Stimulated activated CD8-positive, alpha-beta memory T cell treated with anti-CD3 and anti-CD28 coated beads, Interleukin-12 subunit alpha, Interleukin-12 subunit beta, amount 100 ng/mL, for 24 hours (primary cell): ENCODE measurements around the gene CDH23.

ENCODE experiments used
- DNase-seq: peaks from one replicate; pipeline ENCODE4 v3.0.0-alpha.2; 2020; ENCODE audit errors: extremely low read depth

Gene CDH23

GRCh38 chr10:71742301-71743088 lies 345.8 kb downstream of the CDH23 start:
- DNase-seq, result no peak

DNA sequence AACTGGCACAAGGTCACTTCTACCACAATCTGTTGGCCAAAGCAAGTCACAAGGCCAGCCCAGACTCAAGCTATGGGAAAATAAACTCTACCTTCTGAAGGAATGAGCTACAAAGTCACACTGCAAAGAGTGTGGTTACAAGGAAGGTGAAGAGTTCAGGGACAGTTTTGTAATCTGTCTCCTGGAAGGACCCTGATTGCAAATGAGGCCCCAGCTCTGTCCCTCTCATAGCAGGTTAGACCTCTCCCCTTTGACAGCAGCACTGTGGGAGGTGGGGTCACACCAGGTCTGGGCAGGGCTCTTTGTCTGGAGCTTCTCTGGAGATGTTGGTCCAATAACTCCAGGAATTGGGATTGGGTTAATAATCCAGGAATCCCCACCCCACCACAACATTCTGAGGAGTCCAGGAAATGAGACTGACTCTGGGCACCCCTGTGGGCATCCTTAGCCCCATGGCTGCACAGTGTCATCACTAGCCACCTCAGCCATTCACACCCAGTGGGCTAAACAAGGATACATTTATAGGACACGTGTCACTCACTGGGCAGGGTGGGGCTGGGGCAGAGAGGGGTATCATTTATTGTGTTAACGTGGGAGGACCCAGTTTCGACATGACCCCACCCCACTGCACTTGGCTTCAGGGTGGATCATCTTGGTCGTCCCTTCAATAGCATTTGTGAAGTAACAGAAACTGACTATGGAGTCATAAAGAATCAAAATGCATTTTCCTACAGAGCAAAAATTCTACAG lies 346.5 kb downstream of the CDH23 start:
- no peak for DNase-seq

- no peak for DNase-seq
Observed at GRCh38 chr10:71743866-71744265, 347.1 kb downstream of the CDH23 start.

DNA sequence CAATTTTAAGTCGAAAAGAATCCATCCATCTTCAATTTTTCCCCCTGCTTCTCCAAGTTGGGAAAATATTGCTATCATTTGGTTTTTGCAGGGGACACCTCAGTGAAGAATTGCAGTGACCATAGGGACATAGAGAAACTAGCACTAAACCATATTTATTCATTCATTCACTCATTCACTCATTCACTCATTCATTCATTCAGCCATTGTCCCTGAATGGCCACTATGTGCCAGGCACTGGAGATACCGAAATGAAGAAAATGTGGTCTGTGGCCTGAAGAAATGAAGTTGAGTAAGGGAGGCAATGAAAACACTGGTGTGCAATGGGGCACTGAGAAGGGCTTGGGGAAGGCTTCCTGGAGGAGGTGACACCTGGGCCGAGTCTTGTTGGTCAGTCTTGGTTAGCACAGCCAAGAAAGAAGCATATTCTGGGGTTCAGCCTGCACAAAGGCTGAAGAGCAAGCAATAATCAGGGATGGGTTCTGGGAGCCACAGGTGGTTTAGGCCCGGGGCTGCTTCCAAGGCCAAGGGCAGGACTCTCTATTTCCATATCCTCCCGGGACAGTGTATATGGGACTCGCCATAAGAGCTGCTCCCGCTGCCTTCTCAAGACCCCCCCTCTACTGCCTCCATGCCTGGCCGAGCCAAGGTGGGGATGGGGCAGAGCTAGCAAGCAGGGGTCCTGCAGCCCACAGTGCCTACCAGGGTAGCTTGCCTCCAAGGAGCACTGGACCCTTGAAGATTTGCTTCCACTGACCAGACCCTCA lies 348.4 kb downstream of the CDH23 start:
- DNase-seq, result no peak

- DNase-seq, result no peak
Observed at GRCh38 chr10:71745664-71746250, 349.0 kb downstream of the CDH23 start.

- no peak for DNase-seq
Observed at GRCh38 chr10:71746344-71747037, 349.8 kb downstream of the CDH23 start.

DNA sequence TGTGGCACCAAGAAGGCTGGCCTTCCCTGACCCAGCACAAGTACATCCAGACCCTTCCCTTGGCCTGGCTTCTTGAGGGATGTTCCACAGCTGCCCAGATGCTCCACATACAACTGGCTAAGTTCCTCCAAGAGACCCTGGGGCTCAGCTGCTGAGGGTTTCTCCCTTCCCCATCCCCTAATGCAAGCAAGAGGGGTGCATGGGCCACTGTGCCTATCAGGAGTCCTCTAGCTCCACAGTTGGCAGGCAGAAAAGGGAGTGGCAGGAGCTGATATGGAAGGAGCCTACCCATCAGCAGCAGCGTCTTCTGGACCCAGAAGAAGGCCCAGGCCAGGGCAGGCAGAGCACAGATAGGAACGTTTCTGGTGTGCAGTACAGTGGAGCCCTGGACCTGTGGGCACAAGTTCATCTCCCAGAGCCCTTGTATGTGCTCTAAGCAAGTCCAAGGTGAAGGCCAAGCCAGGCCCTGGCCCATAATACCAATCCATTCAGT lies 350.4 kb downstream of the CDH23 start:
- DNase-seq, result no peak

DNA sequence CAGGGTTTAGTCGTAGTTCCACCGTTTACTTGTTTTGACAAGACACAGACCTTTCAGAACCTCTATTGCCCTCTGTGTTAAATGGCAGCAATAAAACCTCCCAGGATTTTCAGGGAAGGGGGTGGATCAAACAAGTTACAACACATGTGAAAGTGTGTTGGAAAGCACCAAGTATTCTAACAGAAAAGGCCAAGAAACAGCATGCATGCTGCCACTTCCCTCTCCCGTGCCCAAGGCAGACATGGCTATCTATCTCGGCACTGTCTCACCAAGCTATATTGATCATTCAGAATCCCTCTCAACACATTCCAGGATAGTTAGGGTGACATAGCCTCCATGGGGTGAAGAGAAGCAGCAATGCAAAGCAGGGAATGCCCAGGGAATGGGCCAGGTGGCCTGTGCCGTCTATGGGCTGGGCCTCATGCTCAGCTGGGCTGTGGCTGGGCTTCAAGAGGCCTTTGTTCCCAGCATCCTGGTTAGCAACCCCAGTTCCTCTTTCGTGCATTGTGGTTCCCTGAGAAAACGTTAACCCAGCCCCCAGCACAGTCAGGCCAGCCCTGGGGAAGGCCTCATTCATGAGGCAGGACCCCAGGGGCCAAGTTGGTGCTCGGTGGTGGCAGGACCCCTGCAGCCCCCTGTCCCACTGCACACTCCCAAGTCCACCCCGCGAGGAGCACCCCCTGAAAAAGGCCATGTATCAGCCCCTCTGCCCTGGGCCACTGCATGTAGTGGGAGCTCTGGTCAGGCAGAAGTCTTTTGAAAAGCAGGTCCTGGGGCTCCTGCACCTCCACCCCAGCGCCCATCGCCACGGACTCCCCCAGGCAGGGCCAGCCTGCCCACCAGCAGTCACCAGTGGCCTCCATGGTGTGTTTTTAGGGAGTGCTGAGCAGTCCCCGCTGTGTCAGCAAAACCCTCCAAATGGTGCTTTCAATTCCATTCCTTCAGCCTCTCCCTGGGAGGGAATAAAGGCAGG lies 351.1 kb downstream of the CDH23 start:
- DNase-seq, result no peak

GRCh38 chr10:71748671-71749191 lies 352.0 kb downstream of the CDH23 start:
- DNase-seq, result peak; percentile 20

- DNase-seq, result no peak
Observed at GRCh38 chr10:71749396-71749795, 352.7 kb downstream of the CDH23 start.

GRCh38 chr10:71750124-71750841 lies 353.6 kb downstream of the CDH23 start:
- DNase-seq, result no peak

DNA sequence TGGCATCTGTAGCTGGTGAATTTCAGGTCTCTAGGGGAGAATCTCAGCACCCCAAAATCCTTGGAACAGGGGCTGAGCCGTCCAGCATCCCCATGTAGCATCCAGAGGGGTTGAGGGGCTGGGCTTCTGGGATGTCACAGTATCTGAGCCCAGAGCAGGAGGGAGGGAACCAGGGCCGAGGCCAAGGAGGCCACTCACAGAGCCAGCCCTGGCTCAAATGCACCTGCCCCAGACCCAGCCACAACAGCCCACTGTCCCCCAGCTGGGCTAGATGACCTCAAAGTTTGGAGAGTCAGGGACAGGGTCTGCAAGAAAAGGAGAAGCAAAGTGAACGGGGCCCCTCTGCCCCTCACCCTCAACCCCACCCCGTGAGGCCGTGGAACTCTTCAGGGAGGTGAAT lies 354.3 kb downstream of the CDH23 start:
- DNase-seq, result no peak

- DNase-seq, result no peak
Observed at GRCh38 chr10:71751515-71752224, 354.9 kb downstream of the CDH23 start.

GRCh38 chr10:71752391-71753090 lies 355.8 kb downstream of the CDH23 start:
- no peak for DNase-seq

GRCh38 chr10:71753091-71753959 lies 356.6 kb downstream of the CDH23 start:
- DNase-seq, result no peak

DNA sequence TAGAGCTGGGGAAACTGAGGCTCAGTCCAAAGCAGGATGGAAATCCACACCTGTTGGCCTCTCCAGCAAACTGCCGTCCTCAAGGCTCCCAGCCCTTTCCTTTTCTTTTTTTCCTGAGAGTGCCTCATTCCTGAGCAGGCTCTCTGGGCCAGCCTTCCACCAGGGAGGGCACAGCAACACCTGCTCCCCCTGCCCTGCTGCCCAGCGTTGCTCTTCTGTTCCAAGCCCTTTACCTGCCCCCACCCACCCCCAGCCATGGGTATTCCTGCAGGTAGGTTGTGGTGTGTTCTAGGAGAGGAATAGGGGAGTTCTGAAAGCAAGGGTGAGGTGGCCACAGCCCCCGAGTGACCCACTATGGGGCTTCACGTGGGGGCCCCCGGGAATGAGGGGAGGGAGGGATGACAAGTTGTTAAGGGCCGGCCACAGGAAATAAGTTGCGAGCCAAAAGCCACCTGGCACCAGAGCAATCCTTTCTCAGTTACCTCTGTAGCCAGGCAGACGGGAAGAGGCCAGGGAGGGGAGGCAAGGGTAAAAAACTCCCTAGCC lies 357.3 kb downstream of the CDH23 start:
- DNase-seq, result no peak

- DNase-seq, result no peak
Observed at GRCh38 chr10:71754562-71754961, 357.8 kb downstream of the CDH23 start.
